C4-2B (cell line): ENCODE results near the gene NPLOC4.

ENCODE experiments used
- H3K27ac ChIP-seq: fragments of 450-650 bp; 2 replicates; pipeline ENCODE4 v1.5.1; 2017
- CTCF ChIP-seq: fragments of 450-650 bp; conservative IDR thresholded peaks from 2 replicates; pipeline ENCODE4 v1.5.1; 2017; ENCODE audit warnings: mild to moderate bottlenecking
- ZFX ChIP-seq: fragments of 450-650 bp; IDR thresholded peaks from 2 replicates; pipeline ENCODE4 v1.6.1; 2017

The NPLOC4 gene

GRCh38 chr17:81572563-81573168 is 64.2 kb downstream of the NPLOC4 start:
- TF ChIP-seq CTCF = no peak
- TF ChIP-seq ZFX = no peak
- H3K27ac ChIP-seq = no peak overlapping the region

GRCh38 chr17:81570964-81571363 is 65.9 kb downstream of the NPLOC4 start:
- H3K27ac ChIP-seq = no peak overlapping the region
- no peak for TF ChIP-seq CTCF
- no peak for TF ChIP-seq ZFX

GRCh38 chr17:81569986-81570514 is 66.9 kb downstream of the NPLOC4 start:
- TF ChIP-seq CTCF (no peak), ZFX (no peak)
- no peak overlapping the region for H3K27ac ChIP-seq

- peak overlapping the region; percentile 77; the same call in 1 of the 2 replicates for H3K27ac ChIP-seq
- no peak for TF ChIP-seq CTCF
- TF ChIP-seq ZFX = no peak
Measured at GRCh38 chr17:81568416-81568815, 68.5 kb downstream of the NPLOC4 start.

- H3K27ac ChIP-seq = peak overlapping the region; percentile 77
Measured at GRCh38 chr17:81567191-81567590, 69.7 kb downstream of the NPLOC4 start.

GRCh38 chr17:81566461-81567126 is 70.3 kb downstream of the NPLOC4 start:
- peak overlapping the region; percentile 77 for H3K27ac ChIP-seq
- TF ChIP-seq ZFX = no peak
- TF ChIP-seq CTCF = no peak

More at GRCh38 chr17:81567191-81567590, 69.7 kb downstream of the NPLOC4 start:
- TF ChIP-seq CTCF = no peak
- TF ChIP-seq ZFX = no peak

GRCh38 chr17:81565231-81565630 is 71.7 kb downstream of the NPLOC4 start:
- TF ChIP-seq ZFX (no peak), CTCF (no peak)
- H3K27ac ChIP-seq = peak overlapping the region; percentile 77; the same call in 1 of the 2 replicates
